ENCODE results near the gene TPGS1.
"Not testable (repeated sequence)": the region's sequence is repeated elsewhere in the genome, so short reads cannot be mapped to it uniquely, and the experiment has no call there.

The TPGS1 gene

DNA sequence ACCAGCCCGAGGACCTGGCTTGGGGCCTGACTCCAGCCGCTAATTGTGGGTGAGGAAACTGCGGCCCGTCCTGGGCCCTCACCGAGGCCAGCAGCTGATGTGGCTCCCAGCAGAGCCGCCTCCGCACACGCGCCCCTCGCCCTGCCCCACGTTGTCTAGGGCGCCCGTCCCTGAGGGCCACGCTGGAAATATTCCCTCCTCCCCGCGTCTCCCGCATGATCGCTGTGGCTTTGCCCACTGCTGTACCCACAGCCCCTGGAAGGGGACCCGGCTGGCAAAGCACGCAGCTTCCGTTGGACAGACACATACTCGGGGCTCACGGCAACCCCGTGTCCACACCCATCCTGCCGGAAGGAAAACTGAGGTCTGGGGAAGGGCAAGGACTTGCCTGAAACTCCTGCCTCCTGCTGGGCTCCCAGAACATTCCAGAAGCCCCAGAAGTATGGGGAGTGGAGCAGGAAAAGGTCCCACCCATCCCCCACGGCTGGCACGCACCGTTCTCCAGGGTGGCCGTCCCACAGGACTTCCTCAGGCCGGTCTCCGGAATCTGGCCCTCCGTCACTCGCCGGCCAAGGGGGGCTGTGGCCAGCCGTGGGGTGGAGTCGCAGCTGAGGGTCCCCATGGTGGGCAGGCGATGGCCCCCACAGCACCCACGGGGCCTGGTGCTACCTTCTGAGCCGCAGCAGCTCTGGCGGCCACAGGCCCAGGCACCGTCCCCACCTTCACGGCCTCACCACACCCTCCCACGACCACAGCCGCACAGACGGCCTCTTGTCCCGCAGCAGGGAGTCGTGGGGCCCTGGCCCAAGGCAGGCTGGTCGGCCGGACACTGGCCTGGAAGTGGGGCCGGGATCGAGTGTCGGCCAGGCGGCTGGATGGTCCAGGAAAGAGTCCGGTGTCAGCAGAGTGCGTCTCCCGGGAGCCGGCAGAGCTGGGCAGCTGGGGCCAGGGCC, 32.9 kb upstream of the TPGS1 start:
- DNase-seq (ENCODE audit: extremely low spot score, insufficient read length, low read depth) = no peak
- FAIRE-seq = no peak

DNA sequence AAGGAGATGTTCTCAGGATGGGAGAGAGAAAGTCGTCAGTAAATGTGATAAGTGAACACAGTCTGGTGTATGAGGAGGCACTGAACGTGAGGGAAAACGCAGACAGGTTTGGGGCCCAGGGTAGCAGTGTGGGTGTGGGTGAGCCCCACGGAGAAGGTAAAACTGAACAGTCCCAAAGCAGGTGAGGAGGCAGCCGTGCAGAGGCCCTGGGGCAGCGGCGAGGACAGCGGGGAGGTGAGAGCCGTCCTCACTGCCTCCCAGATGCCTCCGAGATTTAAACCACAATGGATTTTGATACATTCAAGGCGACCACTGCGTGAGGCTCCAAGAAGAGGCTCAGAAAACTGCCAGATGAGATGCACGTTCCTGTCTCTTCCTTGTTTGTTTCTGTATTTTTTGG, 31.9 kb upstream of the TPGS1 start:
- DNase-seq (ENCODE audit: extremely low spot score, insufficient read length, low read depth) (no peak), FAIRE-seq (no peak)

DNA sequence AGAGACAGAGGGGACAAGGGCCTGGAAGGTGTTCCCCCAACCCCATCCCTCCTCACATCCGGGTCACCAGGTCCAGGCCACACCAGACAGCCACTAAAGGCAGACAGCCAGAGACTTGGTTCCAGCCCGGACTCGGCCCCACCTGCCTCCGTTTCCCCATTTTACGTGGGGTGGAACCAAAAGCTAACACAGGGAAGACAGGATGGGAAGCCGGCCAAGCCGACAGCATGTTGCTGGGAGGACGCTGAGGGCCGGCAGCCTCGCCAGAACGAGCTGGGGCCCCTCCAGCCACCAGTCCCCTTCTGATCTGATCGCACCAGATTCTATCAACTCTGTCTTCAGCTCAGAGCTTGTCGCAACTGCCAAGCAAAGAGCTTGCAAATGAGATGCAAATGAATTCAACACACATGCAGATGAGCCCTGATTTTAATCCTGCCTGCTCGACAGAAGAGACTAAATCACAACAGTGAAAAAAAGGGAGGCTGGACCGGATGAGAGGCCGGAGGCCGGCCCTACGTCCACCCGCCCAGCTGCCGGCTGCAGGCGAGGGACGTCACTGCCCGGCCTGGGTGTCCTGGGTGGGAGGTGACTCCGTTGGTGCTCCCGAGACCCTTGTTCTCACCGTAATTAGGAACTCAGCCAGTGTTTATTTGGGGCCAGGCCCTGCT, 28.9 kb upstream of the TPGS1 start:
- no peak for DNase-seq (ENCODE audit: extremely low spot score, insufficient read length, low read depth)
- FAIRE-seq = no peak

DNA sequence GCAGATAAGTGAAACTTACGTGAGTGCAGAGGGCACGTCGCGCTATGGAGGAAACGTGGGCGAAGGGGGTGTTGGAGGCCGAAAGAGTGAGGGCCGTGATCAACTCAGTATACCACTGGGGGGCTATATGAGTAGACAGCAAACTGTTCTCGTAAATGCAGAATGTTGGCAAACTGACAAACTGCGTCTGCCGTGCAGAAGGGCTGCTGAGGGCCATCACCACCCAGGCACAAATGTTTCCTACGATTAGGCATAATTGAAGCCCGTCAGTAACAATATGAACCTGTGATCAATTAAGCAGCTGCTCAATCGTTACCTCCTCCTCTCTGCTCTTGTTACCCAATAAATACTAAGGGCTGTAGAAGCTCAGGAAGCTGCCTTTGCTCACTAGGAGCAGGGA, 28.3 kb upstream of the TPGS1 start:
- DNase-seq (ENCODE audit: extremely low spot score, insufficient read length, low read depth) (no peak), FAIRE-seq (no peak)

DNA sequence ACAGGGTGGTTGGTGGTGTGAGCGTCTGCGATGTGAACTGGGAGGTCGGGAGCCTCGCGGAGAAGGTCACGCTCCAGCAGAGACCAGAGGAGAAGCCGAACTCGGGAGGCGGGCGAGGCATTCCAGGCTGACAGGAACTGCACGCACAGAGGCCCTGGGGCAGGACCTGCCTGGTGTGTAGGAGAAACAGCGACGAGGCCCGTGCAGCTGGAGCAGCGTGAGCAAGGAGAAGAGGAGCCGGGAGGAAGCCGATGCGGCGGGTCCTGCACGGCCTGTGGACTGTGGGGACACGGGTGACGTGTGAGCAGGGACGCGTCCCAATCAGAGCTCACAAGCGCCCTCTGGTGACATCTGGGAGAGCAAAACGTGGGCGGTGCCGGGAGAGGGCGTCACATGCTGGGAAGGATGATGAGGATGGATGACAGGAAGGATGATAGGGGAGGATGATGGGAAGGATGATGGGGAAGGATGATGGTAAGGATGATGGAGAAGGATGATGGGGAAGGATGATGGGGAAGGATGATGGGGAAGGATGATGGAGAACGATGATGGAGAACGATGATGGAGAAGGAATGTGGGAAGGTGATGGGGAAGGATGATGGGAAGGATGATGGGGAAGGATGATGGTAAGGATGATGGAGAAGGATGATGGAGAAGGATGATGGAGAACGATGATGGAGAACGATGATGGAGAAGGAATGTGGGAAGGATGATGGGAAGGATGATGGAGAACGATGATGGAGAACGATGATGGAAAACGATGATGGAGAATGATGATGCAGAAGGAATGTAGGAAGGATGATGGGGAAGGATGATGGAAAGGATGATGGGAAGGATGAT, 27.1 kb upstream of the TPGS1 start:
- DNase-seq (ENCODE audit: extremely low spot score, insufficient read length, low read depth) = no peak
- no peak for FAIRE-seq

DNA sequence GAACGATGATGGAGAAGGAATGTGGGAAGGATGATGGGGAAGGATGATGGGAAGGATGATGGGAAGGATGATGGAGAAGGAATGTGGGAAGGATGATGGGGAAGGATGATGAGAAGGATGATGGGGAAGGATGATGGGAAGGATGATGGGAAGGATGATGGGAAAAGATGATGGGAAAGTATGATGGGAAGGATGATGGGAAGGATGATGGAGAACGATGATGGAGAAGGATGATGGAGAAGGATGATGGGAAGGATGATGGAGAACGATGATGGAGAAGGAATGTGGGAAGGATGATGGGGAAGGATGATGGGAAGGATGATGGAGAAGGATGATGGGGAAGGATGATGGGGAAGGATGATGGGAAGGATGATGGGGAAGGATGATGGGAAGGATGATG, 26.2 kb upstream of the TPGS1 start:
- FAIRE-seq = not testable (repeated sequence)

DNA sequence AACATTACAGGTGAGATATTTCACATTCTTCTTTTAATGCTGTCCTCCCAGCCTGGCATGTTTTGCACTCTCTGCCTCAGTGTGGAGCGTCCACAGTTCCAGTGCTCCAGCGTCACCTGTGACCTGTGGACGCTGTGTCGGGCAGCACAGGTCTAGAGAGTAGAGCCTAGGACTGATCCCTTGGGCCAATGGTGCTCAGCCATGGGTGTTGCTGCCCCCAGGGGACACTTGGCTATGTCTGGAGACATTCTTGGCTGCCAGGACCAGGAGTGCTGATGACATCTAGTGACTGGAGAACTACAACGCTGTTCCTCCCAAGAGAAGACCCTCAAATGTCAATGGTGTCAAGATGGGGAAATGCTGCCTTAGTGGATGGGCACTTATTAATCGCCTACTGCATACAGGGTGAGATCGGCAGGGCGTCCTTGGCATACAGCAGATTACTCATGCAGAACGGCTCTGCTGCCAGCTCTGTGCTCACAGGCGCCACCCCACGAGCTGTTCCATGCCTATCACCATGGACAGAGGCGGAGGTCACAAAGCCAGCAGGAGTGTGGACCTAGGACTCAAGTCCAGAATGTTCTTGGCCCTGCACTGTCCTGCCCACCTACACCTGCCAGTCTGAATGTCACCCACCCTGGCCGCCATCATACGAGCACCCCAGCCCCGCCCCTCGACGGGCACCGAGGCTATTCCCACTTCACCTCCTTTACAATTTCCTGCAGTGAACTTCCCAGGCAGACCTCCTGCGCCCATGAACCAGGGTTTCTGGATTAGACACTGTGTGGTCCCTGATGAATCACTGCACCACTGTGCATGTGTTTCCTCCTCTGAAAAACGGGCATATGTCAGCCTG, 24.9 kb upstream of the TPGS1 start:
- FAIRE-seq = no peak

More for the DNA sequence above, 26.2 kb upstream of the TPGS1 start:
- DNase-seq (ENCODE audit: extremely low spot score, insufficient read length, low read depth) = not testable (repeated sequence)

DNA sequence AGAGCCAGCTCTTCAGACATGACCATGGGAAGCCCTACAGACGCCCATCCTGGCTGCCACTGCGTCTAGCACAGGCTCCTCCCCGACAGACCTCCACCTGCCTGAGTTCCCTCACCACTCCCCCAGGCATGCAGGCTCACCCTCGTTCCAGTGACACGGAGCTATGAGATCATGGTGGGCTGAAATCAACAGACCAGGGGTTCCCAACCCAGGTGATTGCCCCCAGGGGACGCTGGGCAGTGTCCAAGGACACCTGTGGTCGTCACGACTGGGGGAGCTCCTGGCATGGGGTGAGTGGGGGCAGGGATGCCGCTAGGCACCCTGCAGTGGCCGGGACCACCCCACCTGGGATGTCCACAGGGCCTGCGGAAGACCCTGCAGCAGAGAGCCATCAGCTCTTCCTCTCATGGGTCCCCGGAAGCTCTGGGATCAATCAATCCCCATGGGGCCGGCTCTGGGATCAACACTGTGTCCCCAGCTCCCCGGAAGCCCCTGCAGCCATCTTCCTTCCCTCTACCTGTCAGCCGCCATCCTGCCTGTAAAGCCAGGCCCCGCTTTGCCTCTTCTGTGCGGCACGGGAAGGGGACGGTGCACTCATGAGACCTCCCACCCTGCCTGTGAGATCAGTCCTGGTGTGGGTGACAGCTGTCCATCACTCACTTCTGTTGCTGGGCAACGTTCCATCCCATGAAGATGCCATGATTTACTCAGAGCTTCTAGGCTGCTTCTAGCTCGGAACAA, 23.8 kb upstream of the TPGS1 start:
- FAIRE-seq (no peak), DNase-seq (ENCODE audit: extremely low spot score, insufficient read length, low read depth) (no peak)

More for the DNA sequence above, 24.9 kb upstream of the TPGS1 start:
- DNase-seq (ENCODE audit: extremely low spot score, insufficient read length, low read depth) = no peak

DNA sequence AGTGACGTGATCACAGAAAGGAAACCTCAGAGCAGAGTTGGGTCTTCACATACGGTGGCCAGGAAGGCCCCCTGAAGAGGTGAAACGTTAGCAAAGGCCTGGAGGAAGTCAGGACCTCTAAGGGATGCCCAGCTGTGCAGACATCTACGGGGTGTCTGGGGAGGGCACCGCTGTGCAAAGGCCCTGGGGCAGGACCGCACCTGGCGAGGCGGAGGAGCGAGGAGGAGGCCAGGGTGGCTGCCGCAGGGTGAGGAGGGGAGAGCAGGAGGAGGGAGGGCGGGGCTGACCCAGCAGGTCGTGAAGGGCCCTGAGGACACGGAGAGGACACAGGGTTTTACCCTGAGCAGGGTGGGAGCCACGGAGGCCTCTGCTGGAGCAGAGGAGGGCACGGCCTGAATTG, 22.8 kb upstream of the TPGS1 start:
- FAIRE-seq (no peak), DNase-seq (ENCODE audit: extremely low spot score, insufficient read length, low read depth) (no peak)

DNA sequence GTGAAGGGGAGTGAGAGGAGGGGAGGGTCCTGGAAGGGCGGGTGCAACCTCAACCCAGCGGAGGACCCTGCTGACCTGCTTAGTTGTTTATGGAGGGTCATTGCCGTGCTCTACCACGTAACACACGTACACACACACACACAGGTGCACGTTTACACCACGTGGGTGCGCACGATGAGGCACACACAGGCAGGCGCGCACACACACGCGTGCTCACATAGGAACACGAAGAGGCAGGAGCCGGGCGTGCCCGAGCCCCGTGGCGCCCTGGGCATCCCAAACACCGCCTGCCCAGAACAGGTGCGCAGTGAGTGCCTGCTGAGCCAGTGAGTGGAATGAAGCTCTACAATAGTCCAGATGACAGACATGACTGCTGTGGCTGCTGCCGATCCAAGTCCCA, 22.2 kb upstream of the TPGS1 start:
- no peak for FAIRE-seq

DNA sequence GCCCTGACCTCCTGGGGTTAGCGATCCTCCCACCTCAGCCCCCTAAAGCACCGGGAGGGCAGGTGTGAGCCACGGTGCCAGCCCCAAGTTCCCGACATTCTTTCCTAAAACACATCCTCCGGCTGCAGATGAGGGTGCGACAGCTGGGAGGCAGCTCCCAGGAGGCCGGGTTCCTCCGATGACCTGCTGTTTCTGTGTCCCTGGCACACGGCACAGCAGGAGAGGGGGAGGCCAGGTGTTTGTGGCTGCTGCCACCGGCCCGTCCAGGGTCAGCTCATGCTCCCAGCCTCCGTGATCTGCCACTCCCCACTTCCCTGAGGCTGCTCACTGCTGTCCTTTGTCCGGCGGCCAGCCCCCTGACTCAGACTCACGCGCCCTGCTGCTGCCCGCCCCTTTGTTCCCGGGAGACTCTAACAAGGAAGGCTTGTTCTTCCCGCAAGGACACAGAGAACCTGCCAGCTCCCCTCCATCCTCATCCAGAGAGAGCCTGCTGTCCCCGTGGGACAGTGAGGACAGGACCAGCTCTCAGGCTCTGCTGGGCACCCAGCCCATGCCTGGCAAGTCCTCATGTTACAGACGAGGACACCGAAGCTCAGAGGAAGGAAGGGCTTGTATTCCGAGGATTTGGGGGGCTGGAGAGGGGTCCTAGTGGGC, 21.6 kb upstream of the TPGS1 start:
- FAIRE-seq (no peak), DNase-seq (ENCODE audit: extremely low spot score, insufficient read length, low read depth) (no peak)

More for the DNA sequence above, 22.2 kb upstream of the TPGS1 start:
- DNase-seq (ENCODE audit: extremely low spot score, insufficient read length, low read depth) = no peak

DNA sequence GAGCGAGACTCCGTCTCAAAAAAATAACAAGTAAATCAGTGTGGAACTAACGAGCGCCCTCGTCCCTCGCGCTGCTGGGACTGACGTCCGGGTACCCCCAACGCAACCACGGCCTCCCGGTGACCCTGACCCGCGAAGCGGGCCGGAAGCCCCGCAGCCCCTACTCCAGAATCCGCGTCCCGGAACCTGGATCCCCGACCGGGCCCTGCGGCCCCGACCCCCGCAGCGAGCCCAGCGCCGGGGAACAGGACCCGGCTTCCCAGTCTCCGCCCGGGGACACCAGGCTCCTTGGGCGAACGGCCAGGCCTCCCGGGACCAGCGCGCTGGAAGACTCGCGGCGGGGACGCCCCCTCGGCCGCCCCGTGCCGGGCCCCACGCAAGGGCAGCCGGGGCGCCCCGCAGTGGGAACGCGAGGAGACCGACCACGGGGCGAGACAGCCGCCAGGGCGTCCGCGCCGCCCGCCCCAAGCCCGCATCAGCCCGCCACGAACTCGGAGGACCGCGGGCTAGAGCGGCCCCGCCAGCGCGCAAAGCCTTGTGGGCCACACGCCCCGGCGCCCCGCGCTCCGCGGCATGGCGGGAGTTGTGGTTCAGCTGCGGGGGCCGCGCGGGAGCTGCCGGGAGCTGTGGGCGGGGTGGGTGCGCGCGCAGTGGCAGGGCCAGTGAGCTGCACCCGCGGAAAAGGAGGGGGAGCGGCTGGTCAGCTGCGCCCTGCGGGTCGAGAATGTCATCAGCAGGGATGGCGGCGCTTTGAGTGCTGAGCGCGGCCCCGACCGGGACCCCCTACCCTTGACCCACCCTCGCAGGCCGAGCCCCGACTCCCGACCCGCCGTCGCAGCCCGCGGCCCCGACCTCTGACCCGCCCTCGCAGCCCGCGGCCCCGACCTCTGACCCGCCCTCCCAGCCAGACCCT, 18.5 kb upstream of the TPGS1 start:
- FAIRE-seq (peak; percentile 86), DNase-seq (ENCODE audit: extremely low spot score, insufficient read length, low read depth) (peak; percentile 92)

DNA sequence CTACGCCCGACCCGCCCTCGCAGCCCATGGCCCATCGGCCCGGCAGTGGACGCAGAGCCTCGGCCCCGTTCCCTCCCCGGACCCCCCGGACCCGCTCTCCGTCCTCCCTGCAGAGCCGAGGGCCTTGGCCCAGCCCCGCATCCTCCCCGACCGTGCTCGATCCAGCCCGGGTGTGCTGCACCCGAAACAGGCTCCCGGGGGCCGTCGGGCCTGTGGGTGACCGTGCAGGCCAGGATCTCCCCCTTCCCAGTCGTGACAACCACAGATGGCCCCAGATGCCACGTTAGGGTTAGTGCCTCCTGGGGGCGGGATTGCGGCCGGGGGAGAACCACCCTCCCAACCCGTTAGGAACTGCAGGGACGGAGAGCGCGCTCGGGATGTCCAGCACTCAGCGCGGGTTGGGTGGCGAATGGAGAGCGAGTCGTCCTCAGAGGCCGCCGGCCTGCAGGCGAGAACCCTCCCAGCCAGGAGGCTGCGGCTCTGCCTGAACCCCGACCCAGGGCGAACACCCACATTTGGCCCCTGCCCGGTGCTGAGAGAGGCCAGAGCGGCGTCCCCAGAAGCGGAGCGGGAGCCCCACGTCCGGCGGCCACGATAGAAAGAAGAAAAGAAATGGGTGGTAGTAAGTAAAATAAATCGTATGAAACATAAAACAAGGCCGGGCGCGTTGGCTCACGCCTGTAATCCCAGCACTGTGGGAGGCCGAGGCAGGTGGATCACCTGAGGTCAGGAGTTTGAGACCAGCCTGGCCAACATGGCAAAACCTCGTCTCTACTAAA, 17.7 kb upstream of the TPGS1 start:
- DNase-seq (ENCODE audit: extremely low spot score, insufficient read length, low read depth) (no peak), FAIRE-seq (no peak)

DNA sequence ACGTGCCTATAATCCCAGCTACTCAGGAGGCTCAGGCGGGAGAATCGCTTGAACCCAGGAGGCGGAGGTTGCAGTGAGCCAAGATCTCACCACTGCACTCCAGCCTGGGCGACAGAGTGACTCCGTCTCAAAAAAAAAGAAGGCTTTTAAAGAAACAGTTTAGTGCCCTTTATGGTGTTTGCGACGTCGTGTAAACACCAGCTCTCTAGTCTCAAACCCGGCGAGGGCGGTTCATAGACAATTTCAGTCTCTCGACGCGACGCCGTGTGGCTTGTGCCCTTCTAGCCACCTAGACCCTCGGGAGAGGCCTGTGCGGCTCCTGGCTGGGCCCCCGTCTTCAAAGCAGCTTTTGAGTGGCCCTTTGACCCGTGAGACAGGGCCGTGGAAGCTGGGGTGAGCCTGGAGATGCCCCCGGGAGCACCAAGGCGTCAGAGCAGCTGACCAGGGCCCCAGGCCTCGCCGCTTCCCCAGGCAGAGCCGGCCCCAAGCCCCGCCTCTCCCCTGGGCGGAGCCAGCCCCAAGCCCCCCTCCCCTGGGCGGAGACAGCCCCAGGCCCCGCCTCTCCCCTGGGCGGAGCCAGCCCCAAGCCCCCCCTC, 16.1 kb upstream of the TPGS1 start:
- DNase-seq (ENCODE audit: extremely low spot score, insufficient read length, low read depth) = no peak
- no peak for FAIRE-seq

DNA sequence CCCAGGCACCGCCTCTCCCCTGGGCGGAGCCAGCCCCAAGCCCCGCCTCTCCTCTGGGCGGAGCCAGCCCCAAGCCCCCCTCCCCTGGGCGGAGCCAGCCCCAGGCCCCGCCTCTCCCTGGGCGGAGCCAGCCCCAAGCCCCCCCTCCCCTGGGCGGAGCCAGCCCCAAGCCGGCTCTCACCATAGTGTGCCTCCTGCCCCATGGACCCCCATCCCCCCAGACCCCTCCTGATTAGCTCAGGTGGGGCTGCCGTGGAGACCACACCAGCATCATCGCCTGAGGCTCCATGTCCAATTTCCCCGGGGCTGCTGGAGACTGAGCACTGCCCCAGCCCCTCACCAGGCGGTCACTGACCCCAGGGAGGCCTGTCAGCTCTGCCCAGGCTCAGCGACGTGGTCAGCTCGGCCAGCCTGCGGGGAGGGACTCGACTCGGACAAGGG, 15.2 kb upstream of the TPGS1 start:
- DNase-seq (ENCODE audit: extremely low spot score, insufficient read length, low read depth) = no peak
- no peak for FAIRE-seq
